Measurements from ENCODE around the gene ROMO1. TPM values are rescaled to one million over a fixed set of nuclear protein-coding genes. Genes with fewer than 3 reads are reported as not detected.

The ROMO1 gene
- total RNA-seq, 4 donors from 2014 or later = 158 to 312 (median 228) TPM

GRCh38 chr20:35653430-35653734 is 45.8 kb upstream of the ROMO1 start:
- Histone ChIP-seq H3K27me3 (no peaks in the 10 kb centered on the region), H3K36me3 (peaks cover 5 to 29% of the 10 kb centered on the region in 2 donors), H3K9me3 (no peaks in the 10 kb centered on the region), H3K4me3 (no peak overlapping the region), H3K4me1 (peaks cover 8 to 75% (median 14%) of the 10 kb centered on the region in 3 donors), H3K27ac (no peak overlapping the region)
- ATAC-seq = no peak
- TF ChIP-seq POLR2A (IDR thresholded peaks at IDR 0.05) (no peak), EP300 (IDR thresholded peaks at IDR 0.05) (no peak), POLR2AphosphoS5 (IDR thresholded peaks at IDR 0.05) (no peak)
- TF ChIP-seq, protein P1, sequence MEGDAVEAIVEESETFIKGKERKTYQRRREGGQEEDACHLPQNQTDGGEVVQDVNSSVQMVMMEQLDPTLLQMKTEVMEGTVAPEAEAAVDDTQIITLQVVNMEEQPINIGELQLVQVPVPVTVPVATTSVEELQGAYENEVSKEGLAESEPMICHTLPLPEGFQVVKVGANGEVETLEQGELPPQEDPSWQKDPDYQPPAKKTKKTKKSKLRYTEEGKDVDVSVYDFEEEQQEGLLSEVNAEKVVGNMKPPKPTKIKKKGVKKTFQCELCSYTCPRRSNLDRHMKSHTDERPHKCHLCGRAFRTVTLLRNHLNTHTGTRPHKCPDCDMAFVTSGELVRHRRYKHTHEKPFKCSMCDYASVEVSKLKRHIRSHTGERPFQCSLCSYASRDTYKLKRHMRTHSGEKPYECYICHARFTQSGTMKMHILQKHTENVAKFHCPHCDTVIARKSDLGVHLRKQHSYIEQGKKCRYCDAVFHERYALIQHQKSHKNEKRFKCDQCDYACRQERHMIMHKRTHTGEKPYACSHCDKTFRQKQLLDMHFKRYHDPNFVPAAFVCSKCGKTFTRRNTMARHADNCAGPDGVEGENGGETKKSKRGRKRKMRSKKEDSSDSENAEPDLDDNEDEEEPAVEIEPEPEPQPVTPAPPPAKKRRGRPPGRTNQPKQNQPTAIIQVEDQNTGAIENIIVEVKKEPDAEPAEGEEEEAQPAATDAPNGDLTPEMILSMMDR (IDR thresholded peaks at IDR 0.05) = no peak
- WGBS, 2 donors (ENCODE audit: low coverage in 1 of 2) = 96 to 100% methylated on average over 3 of the region's 3 CpGs

GRCh38 chr20:35653893-35654292 is 45.3 kb upstream of the ROMO1 start:
- Histone ChIP-seq H3K9me3 (no peaks in the 10 kb centered on the region), H3K27me3 (no peaks in the 10 kb centered on the region), H3K27ac (no peak overlapping the region), H3K4me3 (no peak overlapping the region), H3K4me1 (peaks cover 8 to 75% (median 10%) of the 10 kb centered on the region in 3 donors), H3K36me3 (peaks cover 5 to 29% of the 10 kb centered on the region in 2 donors)
- no peak for TF ChIP-seq EP300 (IDR thresholded peaks at IDR 0.05)
- TF ChIP-seq, protein P1 (IDR thresholded peaks at IDR 0.05) = no peak
- no peak for TF ChIP-seq POLR2AphosphoS5 (IDR thresholded peaks at IDR 0.05)
- no peak for ATAC-seq
- WGBS, 2 donors (ENCODE audit: low coverage in 1 of 2) = 92 to 96% methylated on average over 3 of the region's 4 CpGs

GRCh38 chr20:35654415-35654814 is 44.8 kb upstream of the ROMO1 start:
- peaks cover 8 to 75% (median 10%) of the 10 kb centered on the region in 3 donors for H3K4me1 ChIP-seq
- TF ChIP-seq POLR2A (IDR thresholded peaks at IDR 0.05) = no peak
- TF ChIP-seq POLR2AphosphoS5 (IDR thresholded peaks at IDR 0.05) = no peak
- TF ChIP-seq EP300 (IDR thresholded peaks at IDR 0.05) = no peak
- TF ChIP-seq, protein P1 (IDR thresholded peaks at IDR 0.05) = no peak
- ATAC-seq = no peak
- no peak overlapping the region for H3K4me3 ChIP-seq
- WGBS, 2 donors (ENCODE audit: low coverage in 1 of 2) = 93 to 95% methylated on average over 5 to 8 of the region's 9 CpGs
- H3K27ac ChIP-seq = no peak overlapping the region
- no peaks in the 10 kb centered on the region for H3K9me3 ChIP-seq
- no peaks in the 10 kb centered on the region for H3K27me3 ChIP-seq
- H3K36me3 ChIP-seq = peaks cover 5 to 29% of the 10 kb centered on the region in 2 donors

- H3K27ac ChIP-seq = peak overlapping the region in 1 of 4 donors; percentile 1
- peaks cover 3 to 76% (median 11%) of the 10 kb centered on the region in 3 donors for H3K4me1 ChIP-seq
- ATAC-seq = no peak
- H3K9me3 ChIP-seq = no peaks in the 10 kb centered on the region
- H3K27me3 ChIP-seq = no peaks in the 10 kb centered on the region
- 25 to 42% methylated on average over 1 of the region's 1 CpG for WGBS, 2 donors (ENCODE audit: low coverage in 1 of 2)
- H3K36me3 ChIP-seq = peaks cover 5 to 29% of the 10 kb centered on the region in 2 donors
- TF ChIP-seq, protein P1 (IDR thresholded peaks at IDR 0.05) = no peak
- TF ChIP-seq POLR2AphosphoS5 (IDR thresholded peaks at IDR 0.05) = no peak
- no peak for TF ChIP-seq POLR2A (IDR thresholded peaks at IDR 0.05)
- TF ChIP-seq EP300 (IDR thresholded peaks at IDR 0.05) = no peak
- no peak overlapping the region for H3K4me3 ChIP-seq
These were observed 41.9 kb upstream of the ROMO1 start for GRCh38 chr20:35657271-35657670.

- Histone ChIP-seq H3K27me3 (no peaks in the 10 kb centered on the region), H3K36me3 (no peaks in the 10 kb centered on the region), H3K4me1 (peaks cover 3 to 79% (median 22%) of the 10 kb centered on the region in 3 donors), H3K4me3 (no peak overlapping the region), H3K27ac (no peak overlapping the region), H3K9me3 (no peaks in the 10 kb centered on the region)
- TF ChIP-seq EP300 (IDR thresholded peaks at IDR 0.05) (no peak), POLR2A (IDR thresholded peaks at IDR 0.05) (no peak), POLR2AphosphoS5 (IDR thresholded peaks at IDR 0.05) (no peak)
- TF ChIP-seq, protein P1 (IDR thresholded peaks at IDR 0.05) = no peak
- ATAC-seq = no peak
- WGBS, 2 donors (ENCODE audit: low coverage in 1 of 2) = 77 to 95% methylated on average over 5 to 8 of the region's 10 CpGs
These were observed 38.9 kb upstream of the ROMO1 start for GRCh38 chr20:35660122-35660937.

Measured in gastroesophageal sphincter (tissue), 4 donors.